ENCODE data around the gene COL23A1.

GRCh38 chr5:178365501-178366440 lies 224.4 kb downstream of the COL23A1 start:
- no peak for TF ChIP-seq CTCF (optimal IDR thresholded peaks at IDR 0.05 in 1 of 3, IDR thresholded peaks at IDR 0.05 in 1 of 3, conservative IDR thresholded peaks at IDR 0.05 in 1 of 3; ENCODE audit: extremely low read depth in 1 of 3, insufficient read depth in 2 of 3, low read length in 3 of 3)
- TF ChIP-seq EZH2 (IDR thresholded peaks at IDR 0.05; ENCODE audit: low read length): no peak
